ENCODE results near the gene ZNG1F.
"Not testable (repeated sequence)": the region's sequence is repeated elsewhere in the genome, so short reads cannot be mapped to it uniquely, and the experiment has no call there.

Gene ZNG1F

GRCh38 chr9:41090386-41090785 lies 98.7 kb downstream of the ZNG1F start:
- not testable (repeated sequence) for H3K4me3 ChIP-seq (IDR thresholded peaks at IDR 0.05; ENCODE audit: insufficient read depth, low read depth, low read length); H3K4me1 ChIP-seq (ENCODE audit: low read depth, poor library complexity, severe bottlenecking); H3K27me3 ChIP-seq (ENCODE audit: insufficient read depth, low read depth); H3K79me2 ChIP-seq (ENCODE audit: insufficient read depth, low read depth); H3K4me2 ChIP-seq; H4K20me1 ChIP-seq (ENCODE audit: insufficient read depth); H3K9ac ChIP-seq; H3K36me3 ChIP-seq (ENCODE audit: insufficient read depth); H2AFZ ChIP-seq (ENCODE audit: low read depth); H3K27ac ChIP-seq

- not testable (repeated sequence) for H3K4me1 ChIP-seq (ENCODE audit: low read depth, poor library complexity, severe bottlenecking); H3K36me3 ChIP-seq (ENCODE audit: insufficient read depth); H3K79me2 ChIP-seq (ENCODE audit: insufficient read depth, low read depth); H3K4me3 ChIP-seq (IDR thresholded peaks at IDR 0.05; ENCODE audit: insufficient read depth, low read depth, low read length); H3K27me3 ChIP-seq (ENCODE audit: insufficient read depth, low read depth); H4K20me1 ChIP-seq (ENCODE audit: insufficient read depth); H3K4me2 ChIP-seq; H3K27ac ChIP-seq; H3K9ac ChIP-seq; H2AFZ ChIP-seq (ENCODE audit: low read depth)
- TF ChIP-seq CTCF (conservative IDR thresholded peaks at IDR 0.05; ENCODE audit: low read depth, low read length), result peak; percentile 42
These were observed 100.6 kb downstream of the ZNG1F start for GRCh38 chr9:41088450-41089059.

GRCh38 chr9:41087929-41088328 lies 101.2 kb downstream of the ZNG1F start:
- not testable (repeated sequence) for H3K27me3 ChIP-seq (ENCODE audit: insufficient read depth, low read depth); H3K9ac ChIP-seq; H3K4me3 ChIP-seq (IDR thresholded peaks at IDR 0.05; ENCODE audit: insufficient read depth, low read depth, low read length); H3K79me2 ChIP-seq (ENCODE audit: insufficient read depth, low read depth); H3K4me2 ChIP-seq; H3K36me3 ChIP-seq (ENCODE audit: insufficient read depth); H4K20me1 ChIP-seq (ENCODE audit: insufficient read depth); H3K4me1 ChIP-seq (ENCODE audit: low read depth, poor library complexity, severe bottlenecking); H2AFZ ChIP-seq (ENCODE audit: low read depth); H3K27ac ChIP-seq

- not testable (repeated sequence) for H3K36me3 ChIP-seq (ENCODE audit: insufficient read depth); H3K27me3 ChIP-seq (ENCODE audit: insufficient read depth, low read depth); H3K79me2 ChIP-seq (ENCODE audit: insufficient read depth, low read depth); H3K27ac ChIP-seq; H2AFZ ChIP-seq (ENCODE audit: low read depth); H4K20me1 ChIP-seq (ENCODE audit: insufficient read depth); H3K4me3 ChIP-seq (IDR thresholded peaks at IDR 0.05; ENCODE audit: insufficient read depth, low read depth, low read length); H3K4me1 ChIP-seq (ENCODE audit: low read depth, poor library complexity, severe bottlenecking); H3K4me2 ChIP-seq; H3K9ac ChIP-seq
These were observed 101.8 kb downstream of the ZNG1F start for GRCh38 chr9:41087157-41087780.

GRCh38 chr9:41086685-41087084 lies 102.4 kb downstream of the ZNG1F start:
- not testable (repeated sequence) for H3K36me3 ChIP-seq (ENCODE audit: insufficient read depth); H3K27ac ChIP-seq; H3K4me1 ChIP-seq (ENCODE audit: low read depth, poor library complexity, severe bottlenecking); H3K4me3 ChIP-seq (IDR thresholded peaks at IDR 0.05; ENCODE audit: insufficient read depth, low read depth, low read length); H3K4me2 ChIP-seq; H3K9ac ChIP-seq; H2AFZ ChIP-seq (ENCODE audit: low read depth); H3K79me2 ChIP-seq (ENCODE audit: insufficient read depth, low read depth); H4K20me1 ChIP-seq (ENCODE audit: insufficient read depth); H3K27me3 ChIP-seq (ENCODE audit: insufficient read depth, low read depth)

GRCh38 chr9:41086215-41086614 lies 102.9 kb downstream of the ZNG1F start:
- H2AFZ ChIP-seq (ENCODE audit: low read depth); H3K4me3 ChIP-seq (IDR thresholded peaks at IDR 0.05; ENCODE audit: insufficient read depth, low read depth, low read length); H3K36me3 ChIP-seq (ENCODE audit: insufficient read depth); H3K79me2 ChIP-seq (ENCODE audit: insufficient read depth, low read depth); H3K9ac ChIP-seq; H3K4me1 ChIP-seq (ENCODE audit: low read depth, poor library complexity, severe bottlenecking); H4K20me1 ChIP-seq (ENCODE audit: insufficient read depth); H3K27ac ChIP-seq; H3K4me2 ChIP-seq; H3K27me3 ChIP-seq (ENCODE audit: insufficient read depth, low read depth): not testable (repeated sequence)

GRCh38 chr9:41082358-41082757 lies 106.8 kb downstream of the ZNG1F start:
- not testable (repeated sequence) for H3K9ac ChIP-seq; H4K20me1 ChIP-seq (ENCODE audit: insufficient read depth); H3K4me3 ChIP-seq (IDR thresholded peaks at IDR 0.05; ENCODE audit: insufficient read depth, low read depth, low read length); H3K27me3 ChIP-seq (ENCODE audit: insufficient read depth, low read depth); H3K79me2 ChIP-seq (ENCODE audit: insufficient read depth, low read depth); H3K36me3 ChIP-seq (ENCODE audit: insufficient read depth); H3K4me2 ChIP-seq; H3K4me1 ChIP-seq (ENCODE audit: low read depth, poor library complexity, severe bottlenecking); H2AFZ ChIP-seq (ENCODE audit: low read depth); H3K27ac ChIP-seq

All from KMS-11 (cell line).